Limb (tissue), 2 donors: ENCODE results near the gene THSD7B.
"Not testable (repeated sequence)": the region's sequence is repeated elsewhere in the genome, so short reads cannot be mapped to it uniquely, and the experiment has no call there.

Experiments used
- DNase-seq, 2 donors: peaks; one replicate each; pipeline ENCODE4 v3.0.0-alpha.2; 2016; ENCODE audit errors: extremely low spot score in 2 of 2

The THSD7B gene

GRCh38 chr2:136765256-136766072, at the start of gene THSD7B:
TSS of gene THSD7B (plus strand) at chr2:136765545. CDS start at chr2:136882179, 116,634 bp downstream.
- DNase-seq, result peak in 1 of 2 donors; percentile 63

GRCh38 chr2:136718273-136718672, 47.1 kb upstream of the THSD7B start:
- no peak for DNase-seq

- DNase-seq, result no peak
These were observed 37.2 kb upstream of the THSD7B start for GRCh38 chr2:136727973-136728699.

GRCh38 chr2:136736236-136736635, 29.1 kb upstream of the THSD7B start:
- DNase-seq, result no peak

- DNase-seq, result no peak
These were observed 27.3 kb upstream of the THSD7B start for GRCh38 chr2:136738044-136738443.

GRCh38 chr2:136741471-136741870, 23.9 kb upstream of the THSD7B start:
- no peak for DNase-seq

- DNase-seq, result no peak
These were observed 15.3 kb upstream of the THSD7B start for GRCh38 chr2:136750065-136750464.

GRCh38 chr2:136751406-136751805, 13.9 kb upstream of the THSD7B start:
- no peak for DNase-seq

GRCh38 chr2:136758504-136758903, 6.8 kb upstream of the THSD7B start:
- not testable (repeated sequence) for DNase-seq

- peak in 1 of 2 donors; percentile 54 for DNase-seq
These were observed 691 bp upstream of the THSD7B start for GRCh38 chr2:136764452-136765255.

GRCh38 chr2:136766073-136766404, 694 bp downstream of the THSD7B start:
- DNase-seq, result no peak

GRCh38 chr2:136767030-136767429, 1.7 kb downstream of the THSD7B start:
- DNase-seq, result no peak

- no peak for DNase-seq
These were observed 4.5 kb downstream of the THSD7B start for GRCh38 chr2:136769871-136770270.

- no peak for DNase-seq
These were observed 5.0 kb downstream of the THSD7B start for GRCh38 chr2:136770384-136770783.

GRCh38 chr2:136777391-136777790, 12.0 kb downstream of the THSD7B start:
- DNase-seq, result no peak

GRCh38 chr2:136783856-136784255, 18.5 kb downstream of the THSD7B start:
- DNase-seq, result no peak

GRCh38 chr2:136785215-136785614, 19.9 kb downstream of the THSD7B start:
- DNase-seq, result no peak

- no peak for DNase-seq
These were observed 22.6 kb downstream of the THSD7B start for GRCh38 chr2:136787970-136788369.

GRCh38 chr2:136796339-136796738, 31.0 kb downstream of the THSD7B start:
- no peak for DNase-seq

GRCh38 chr2:136798766-136799165, 33.4 kb downstream of the THSD7B start:
- DNase-seq, result no peak

GRCh38 chr2:136801661-136802060, 36.3 kb downstream of the THSD7B start:
- no peak for DNase-seq

- peak in 1 of 2 donors; percentile 4 for DNase-seq
These were observed 44.7 kb downstream of the THSD7B start for GRCh38 chr2:136809998-136810397.
